ENCODE data around the gene NUP62. TPM values are rescaled to one million over a fixed set of nuclear protein-coding genes. Genes with fewer than 3 reads are reported as not detected.

Gene NUP62
- total RNA-seq, 1 donor from 2014 or later: 28.4 TPM

DNA sequence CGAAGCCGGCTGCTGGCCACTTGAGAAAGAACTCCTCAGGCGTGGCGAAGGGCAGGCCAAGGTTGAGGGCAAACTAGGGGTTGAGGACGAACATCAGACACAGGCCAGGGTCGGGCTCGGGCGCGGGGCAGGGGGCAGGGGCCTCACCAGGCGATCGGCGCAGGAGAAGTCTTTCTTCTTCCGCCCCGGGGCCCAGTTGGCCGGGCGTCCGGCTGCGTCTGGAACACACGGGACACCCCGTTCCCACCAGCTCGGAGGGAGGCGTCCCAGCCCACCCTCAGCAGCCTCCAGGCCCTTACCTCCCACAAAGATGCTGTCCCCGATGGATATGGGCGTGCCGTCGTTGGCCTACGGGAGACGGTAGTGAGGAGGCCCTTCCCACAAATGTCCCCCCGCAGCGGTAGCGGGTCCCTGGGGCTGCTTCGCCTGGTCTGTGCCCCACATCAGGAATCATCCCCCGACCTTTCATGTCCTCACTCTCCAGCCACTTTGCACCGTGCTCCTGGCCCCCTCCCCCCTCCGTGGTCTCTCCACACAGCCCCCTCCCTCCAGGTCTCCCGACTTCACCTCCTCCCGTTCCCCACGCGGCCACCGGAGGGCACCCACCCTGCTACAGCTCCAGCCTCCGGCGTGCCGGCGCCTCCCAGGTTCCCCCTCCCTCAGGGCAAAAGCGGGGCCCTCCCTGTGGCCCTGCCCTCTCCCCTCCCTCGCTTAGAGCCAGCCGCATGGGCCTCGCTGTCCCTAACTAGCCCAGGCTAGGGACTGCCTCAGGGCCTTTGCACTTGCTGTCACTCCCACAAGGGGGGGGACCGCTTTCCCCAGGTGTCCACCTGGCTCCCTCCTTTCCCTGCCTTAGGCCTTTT, 66.7 kb downstream of the NUP62 start:
- ATAC-seq (no peak), DNase-seq (peak; percentile 47)
- intact Hi-C loops (cut with micrococcal nuclease): no loop called here

DNA sequence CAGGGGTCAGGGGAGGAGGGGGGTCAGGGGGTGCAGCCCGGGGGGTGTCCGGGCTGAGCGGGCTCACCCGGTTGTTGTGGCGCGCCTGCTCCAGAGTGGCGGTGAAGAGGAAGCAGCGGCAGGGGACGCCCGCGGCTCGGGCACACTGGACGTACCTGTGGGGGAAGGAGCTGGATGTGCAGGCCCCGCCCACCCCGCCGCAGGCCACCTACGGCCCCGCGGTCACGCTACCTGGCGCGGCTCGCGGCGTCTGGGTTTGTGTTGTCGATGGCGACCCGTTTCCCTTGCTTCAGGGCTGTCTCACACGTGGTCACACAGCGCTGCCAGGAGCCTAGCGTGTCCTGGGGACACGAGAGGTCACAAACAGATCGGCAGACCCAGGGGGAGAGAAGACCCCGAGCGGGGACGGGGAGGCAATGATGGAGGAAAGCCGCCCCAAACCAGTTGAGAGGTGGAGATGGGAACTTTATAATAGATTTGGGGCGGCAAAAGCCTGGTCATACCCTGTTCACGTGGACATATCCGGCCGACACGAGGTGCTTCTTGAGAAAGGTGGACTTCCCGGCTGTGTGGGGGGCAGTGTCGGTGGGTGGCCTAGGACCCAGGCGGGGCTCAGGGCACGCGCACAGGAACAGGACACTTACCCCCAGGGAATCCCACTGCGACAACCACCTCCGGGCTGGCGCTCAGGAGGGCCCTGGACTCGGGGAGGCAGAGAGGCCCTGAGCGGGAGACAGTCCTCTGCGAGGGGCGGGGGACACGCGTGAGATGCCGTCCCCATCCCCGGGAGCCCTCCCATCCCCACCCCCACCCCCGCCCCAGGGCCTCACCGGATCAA, 67.5 kb downstream of the NUP62 start:
- DNase-seq (peak; percentile 39), ATAC-seq (no peak)
- intact Hi-C loops (cut with micrococcal nuclease): no loop called here

DNA sequence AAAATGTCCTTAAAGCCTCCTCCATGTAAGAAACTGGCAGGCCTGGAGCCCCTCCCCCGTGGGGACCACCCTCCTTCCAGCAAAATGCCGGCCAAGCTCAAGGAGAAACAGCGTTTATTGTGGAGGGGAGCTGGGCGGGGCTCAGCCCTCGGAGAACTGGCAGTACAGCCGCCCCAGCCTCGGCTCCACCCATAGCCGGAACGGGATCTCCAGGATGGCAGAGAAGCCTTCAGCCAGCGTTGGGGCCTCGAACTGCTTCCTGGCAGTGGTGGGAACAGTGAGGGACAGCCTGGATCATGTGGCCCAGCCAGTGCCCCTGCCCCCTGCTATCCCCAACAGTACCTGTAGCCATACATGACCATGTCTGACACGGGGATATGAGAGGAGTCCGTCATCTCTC, 68.2 kb downstream of the NUP62 start:
- DNase-seq: peak; percentile 67
- peak; percentile 8 for ATAC-seq
- intact Hi-C loops (cut with micrococcal nuclease): no loop called here

DNA sequence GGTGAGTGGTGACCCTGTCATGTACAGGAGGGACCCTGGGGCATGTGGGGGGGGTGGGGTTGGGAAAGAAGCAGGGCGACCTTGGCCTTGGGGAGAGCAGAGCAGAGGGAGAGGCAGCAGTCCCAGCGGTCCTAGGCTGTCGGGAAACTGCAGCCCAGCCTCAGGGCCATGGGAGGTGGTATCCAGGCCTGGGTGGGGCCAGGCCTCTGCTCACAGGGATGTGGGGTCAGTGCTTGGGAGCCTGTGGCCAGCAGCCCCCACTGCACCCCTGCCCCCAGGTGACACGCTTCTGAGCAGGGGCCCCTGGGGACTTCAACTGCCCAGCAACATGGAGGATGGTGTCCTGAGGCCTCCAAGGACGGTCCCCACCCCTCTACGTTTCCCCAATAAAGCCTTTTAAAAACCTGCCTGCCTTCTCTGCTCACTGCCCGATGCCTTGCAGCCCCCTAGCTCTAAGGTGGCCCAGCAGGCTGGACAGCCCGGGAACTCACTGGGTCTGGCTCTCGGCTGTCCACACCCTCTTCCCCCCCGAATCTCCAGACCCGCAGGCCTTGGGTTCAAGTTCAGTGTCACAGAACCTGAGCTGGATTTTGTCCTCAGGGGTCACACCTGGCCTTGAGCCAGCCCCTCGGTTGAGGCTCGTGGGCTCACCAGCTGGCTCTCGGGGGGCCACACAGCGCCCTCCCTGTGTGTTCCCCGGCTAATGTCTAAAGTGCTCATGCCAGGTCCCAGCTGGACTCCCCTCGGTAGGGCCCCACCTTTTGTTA, 68.8 kb downstream of the NUP62 start:
- no peak for DNase-seq
- intact Hi-C loops (cut with micrococcal nuclease): no loop called here
- ATAC-seq: no peak

DNA sequence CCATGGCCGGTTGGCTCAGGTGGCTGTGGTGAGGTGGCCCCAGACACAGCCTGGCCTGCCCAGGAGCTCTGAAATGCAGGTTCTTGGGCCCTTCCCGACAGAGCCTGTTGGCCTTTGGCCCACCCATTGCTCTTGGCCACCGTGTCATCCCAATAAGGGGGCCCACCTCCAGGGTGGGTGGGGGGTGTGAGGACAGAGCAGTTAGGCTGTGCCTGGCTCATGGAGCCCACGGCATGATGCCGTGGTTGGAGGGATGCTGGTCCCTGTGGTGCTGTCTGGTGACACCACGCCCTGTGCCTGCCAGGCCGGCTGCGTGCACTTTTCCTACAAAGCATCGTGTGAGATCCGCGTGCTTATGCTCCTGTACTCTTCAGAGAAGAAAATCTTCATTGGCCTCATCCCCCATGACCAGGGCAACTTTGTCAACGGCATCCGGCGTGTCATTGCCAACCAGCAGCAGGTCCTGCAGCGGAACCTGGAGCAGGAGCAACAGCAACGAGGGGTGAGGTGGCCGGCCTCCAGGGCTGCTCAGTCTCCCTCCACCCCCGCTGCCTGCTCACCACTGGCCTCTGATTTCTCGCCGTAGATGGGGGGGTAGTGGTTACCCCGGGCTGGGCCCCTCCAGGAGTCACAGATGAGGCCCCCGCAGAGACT, 69.5 kb downstream of the NUP62 start:
- intact Hi-C loops (cut with micrococcal nuclease): no loop called here
- DNase-seq (no peak), ATAC-seq (no peak)

DNA sequence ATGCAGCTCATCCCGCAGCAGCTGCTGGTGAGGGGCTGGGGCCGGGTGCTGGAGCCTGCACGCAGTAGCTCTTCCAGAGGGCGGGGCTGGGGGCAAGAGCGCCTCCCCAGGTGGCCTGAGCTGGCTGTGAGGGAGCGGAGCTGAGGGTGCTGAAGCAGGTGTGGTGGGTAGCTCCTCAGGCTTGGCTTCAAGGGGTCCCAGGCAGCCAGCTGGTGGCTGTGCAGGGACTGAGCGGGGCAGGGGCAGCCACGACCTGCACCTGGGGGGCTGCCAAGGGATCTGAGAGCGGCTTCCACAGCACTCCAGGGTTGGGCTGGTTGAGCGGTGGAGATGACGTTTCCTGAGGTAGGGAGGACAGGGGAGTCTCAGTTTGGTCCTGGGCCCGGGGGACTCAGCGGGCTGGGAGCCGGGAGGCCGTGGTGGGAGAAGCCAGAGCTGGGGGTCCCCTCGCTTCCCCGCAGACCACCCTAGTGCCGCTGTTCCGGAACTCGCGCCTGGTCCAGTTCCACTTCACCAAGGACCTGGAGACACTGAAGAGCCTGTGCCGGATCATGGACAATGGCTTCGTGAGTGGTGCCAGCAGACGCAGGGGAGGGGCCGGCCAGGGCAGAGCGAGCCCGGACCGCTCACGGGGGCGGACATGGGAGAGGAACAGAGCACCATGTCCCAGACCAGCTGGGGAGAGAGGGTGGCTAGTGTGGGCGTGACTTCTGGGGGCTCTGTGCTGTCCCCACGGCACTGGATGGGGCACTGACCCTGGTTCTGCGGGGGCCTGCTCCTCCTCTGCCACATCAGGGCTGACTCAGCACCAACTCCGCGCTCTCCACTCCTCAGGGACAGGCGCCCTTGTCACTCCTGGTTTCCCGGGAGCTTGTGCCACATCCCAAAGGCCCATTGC, 71.0 kb downstream of the NUP62 start:
- ATAC-seq (no peak), DNase-seq (no peak)
- intact Hi-C loops (cut with micrococcal nuclease): no loop called here

DNA sequence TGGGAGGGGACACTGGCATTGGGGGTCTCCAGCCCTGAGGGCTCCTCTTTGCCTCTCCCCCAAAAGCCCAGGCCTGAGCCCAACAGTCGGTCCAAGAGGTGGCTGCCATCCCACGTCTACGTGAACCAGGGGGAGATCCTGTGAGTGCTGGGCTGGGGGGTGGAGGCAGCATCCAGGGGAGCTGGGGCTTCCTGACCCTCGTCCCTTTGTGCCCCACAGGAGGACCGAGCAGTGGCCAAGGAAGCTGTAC, 71.5 kb downstream of the NUP62 start:
- no peak for ATAC-seq
- DNase-seq: no peak

DNA sequence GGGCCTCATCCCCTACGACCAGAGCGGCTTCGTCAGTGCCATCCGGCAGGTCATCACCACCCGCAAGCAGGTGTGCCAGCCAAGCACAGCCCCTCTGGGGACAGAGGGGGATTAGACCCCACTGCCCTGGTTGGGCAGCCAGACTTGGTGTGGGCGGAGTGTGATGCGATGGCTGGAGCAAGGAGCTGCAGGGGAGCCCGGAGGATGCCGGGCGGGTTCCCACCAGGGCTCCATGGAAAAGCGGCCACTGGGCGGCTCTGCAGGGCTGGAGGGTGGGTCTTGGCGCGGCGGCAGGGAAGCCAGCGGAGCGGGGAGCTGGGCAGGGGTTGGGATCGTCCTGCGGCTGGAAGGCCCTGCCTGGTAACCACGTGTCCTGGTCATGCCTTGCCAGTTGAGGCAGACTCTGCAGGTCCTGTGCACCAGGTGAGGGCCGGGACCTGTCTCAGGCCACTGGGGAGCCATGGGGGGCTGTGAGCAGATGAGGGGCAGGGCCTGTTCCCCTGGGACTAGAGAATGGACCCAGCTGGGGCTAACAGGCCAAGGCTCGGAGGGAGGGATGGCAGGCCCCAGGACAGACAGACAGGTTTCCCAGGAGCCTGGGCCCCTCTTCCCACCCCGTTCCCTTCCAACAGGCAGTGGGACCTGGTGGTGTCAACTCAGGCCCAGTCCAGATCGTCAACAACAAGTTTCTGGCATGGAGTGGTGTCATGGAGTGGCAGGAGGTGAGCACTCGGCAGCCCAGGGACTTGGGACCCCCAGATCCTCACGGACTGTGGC, 72.1 kb downstream of the NUP62 start:
- ATAC-seq (no peak), DNase-seq (no peak)
- intact Hi-C loops (cut with micrococcal nuclease): no loop called here

More for the DNA sequence above, 71.5 kb downstream of the NUP62 start:
- intact Hi-C loops (cut with micrococcal nuclease): no loop called here

Small RNA genes lying within 50 kb of the gene (microRNA-seq; reads per million reads assigned to microRNA genes)
- gene MIR4750 (ENCODE audit: borderline number of aligned reads): not detected

Other genes with a start within 250 kb of the NUP62 start
- 0.87 TPM for gene ADM5, start 239.9 kb downstream of the NUP62 start, total RNA-seq
- gene CPT1C, start 238.4 kb downstream of the NUP62 start, total RNA-seq: 3.1 TPM
- gene TSKS, start 166.2 kb downstream of the NUP62 start, total RNA-seq: 0.72 TPM
- 73.1 TPM for gene AP2A1, start 162.5 kb downstream of the NUP62 start, total RNA-seq
- 19.1 TPM for gene FUZ, start 116.2 kb downstream of the NUP62 start, total RNA-seq
- 68.5 TPM for gene MED25, start 111.2 kb downstream of the NUP62 start, total RNA-seq
- 127 TPM for gene PTOV1, start 78.3 kb downstream of the NUP62 start, total RNA-seq
- gene PNKP, start 61.9 kb downstream of the NUP62 start, total RNA-seq: 39.1 TPM
- gene AKT1S1, start 52.1 kb downstream of the NUP62 start, total RNA-seq: 41.2 TPM
- 47.7 TPM for gene TBC1D17, start 51.8 kb downstream of the NUP62 start, total RNA-seq
- gene IL4I1, start 32.6 kb downstream of the NUP62 start, total RNA-seq: not detected
- 8.0 TPM for gene ATF5, start 299 bp downstream of the NUP62 start, total RNA-seq
- 0.59 TPM for gene SIGLEC11, start 31.7 kb upstream of the NUP62 start, total RNA-seq
- 22.8 TPM for gene VRK3, start 95.9 kb upstream of the NUP62 start, total RNA-seq
- gene ZNF473, start 96.5 kb upstream of the NUP62 start, total RNA-seq: 3.6 TPM
- not detected for gene IZUMO2, start 233.8 kb upstream of the NUP62 start, total RNA-seq

All from left ventricle myocardium superior (tissue), 1 donor.